ENCODE data around the gene TXNL4B. TPM values are rescaled to one million over a fixed set of nuclear protein-coding genes. Genes with fewer than 3 reads are reported as not detected.

Gene TXNL4B
- total RNA-seq, 1 experiment from 2014 or later: 8.3 TPM

DNA sequence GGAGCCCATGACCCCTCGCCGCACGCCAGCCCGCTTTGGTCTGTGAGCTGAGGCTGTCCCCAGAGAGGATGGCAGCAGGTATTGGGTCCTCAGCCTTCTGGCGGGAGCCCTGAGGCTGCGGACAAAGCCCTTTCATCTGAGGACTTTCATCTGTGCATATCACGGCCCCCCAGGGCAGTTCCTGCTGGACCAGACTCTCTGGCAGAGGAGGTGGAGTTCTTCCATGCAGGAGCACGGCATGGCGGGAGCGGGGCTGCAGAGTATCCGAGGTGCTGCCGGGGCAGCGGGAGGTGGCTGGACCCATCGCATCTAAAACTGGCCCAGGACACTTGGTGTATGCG, 19.0 kb upstream of the TXNL4B start:
- ChIA-PET POLR2A (no interaction called here), CTCF (interaction anchor here (1.4 kb wide), 1 partner anchor 13 kb away, joined by 3 read pairs; no protein-coding TSS in a partner anchor)
- no peaks in the 10 kb centered on the region for H3K4me1 Mint-ChIP-seq
- ATAC-seq (no peak), DNase-seq (ENCODE audit: low spot score) (no peak)
- H3K27ac Mint-ChIP-seq: no peak overlapping the region
- H3K36me3 Mint-ChIP-seq: peaks cover 45% of the 10 kb centered on the region
- TF ChIP-seq AFF4 (CRISPR knock-in tag; IDR thresholded peaks at IDR 0.05; ENCODE audit: borderline replicate concordance) (no peak), CBFB (CRISPR knock-in tag; IDR thresholded peaks at IDR 0.05; ENCODE audit: low read depth) (no peak), NR2C2 (CRISPR knock-in tag; IDR thresholded peaks at IDR 0.05) (no peak), PRRX2 (CRISPR knock-in tag; IDR thresholded peaks at IDR 0.05) (no peak), HMGA2 (CRISPR knock-in tag; IDR thresholded peaks at IDR 0.05) (no peak), NFE2L1 (CRISPR knock-in tag; IDR thresholded peaks at IDR 0.05) (no peak), FOXP4 (CRISPR knock-in tag; IDR thresholded peaks at IDR 0.05) (no peak), ZNF219 (CRISPR knock-in tag; IDR thresholded peaks at IDR 0.05; ENCODE audit: borderline replicate concordance) (no peak)
- no peaks in the 10 kb centered on the region for H3K27me3 Mint-ChIP-seq (ENCODE audit: low read depth)
- H3K4me3 Mint-ChIP-seq: no peak overlapping the region
- no peaks in the 10 kb centered on the region for H3K9me3 Mint-ChIP-seq

DNA sequence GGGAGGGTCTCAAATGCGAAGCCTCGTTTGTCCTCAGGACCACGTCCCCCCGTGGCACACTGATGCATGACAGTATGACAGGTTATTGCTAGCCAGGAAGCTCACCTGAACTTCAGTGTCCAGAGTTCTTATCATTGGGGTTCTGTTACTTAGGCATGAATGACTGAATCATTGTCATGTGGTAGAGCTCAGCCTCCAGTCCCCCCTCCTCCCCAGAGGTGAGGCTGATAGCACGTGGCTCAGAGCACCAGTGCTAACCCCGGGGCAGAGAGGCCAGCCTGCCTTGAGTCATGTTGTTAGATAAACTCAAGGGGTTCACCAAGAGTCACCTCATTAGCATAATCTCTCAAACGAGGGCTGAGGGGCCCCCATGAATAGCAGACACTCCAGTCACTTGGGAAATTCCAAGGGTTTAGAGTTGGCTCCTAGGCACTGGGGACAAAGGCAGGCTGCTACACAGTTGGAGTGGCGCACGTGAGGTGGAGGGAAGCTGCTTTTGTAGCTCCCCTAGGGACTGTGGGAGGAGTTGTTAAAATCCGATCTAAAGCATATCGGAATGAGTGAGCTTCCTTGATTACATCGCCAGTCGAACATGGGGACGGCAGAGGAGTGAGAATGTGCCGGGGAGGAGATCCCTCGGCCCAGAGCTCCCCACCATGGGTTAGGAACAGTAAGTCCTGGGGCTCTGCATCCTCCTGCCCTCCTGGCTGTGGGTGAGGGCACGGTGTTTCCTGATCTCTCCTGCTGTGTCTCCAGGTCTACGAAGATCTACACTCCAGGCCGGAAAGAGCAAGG, 18.4 kb upstream of the TXNL4B start:
- Mint-ChIP-seq H3K9me3 (no peaks in the 10 kb centered on the region), H3K36me3 (peaks cover 51% of the 10 kb centered on the region), H3K4me3 (no peak overlapping the region), H3K27me3 (ENCODE audit: low read depth) (no peaks in the 10 kb centered on the region), H3K4me1 (no peaks in the 10 kb centered on the region), H3K27ac (no peak overlapping the region)
- ChIA-PET CTCF (interaction anchor here (1.4 kb wide), 1 partner anchor 13 kb away, joined by 3 read pairs; no protein-coding TSS in a partner anchor), POLR2A (no interaction called here)
- ATAC-seq: no peak
- no peak for TF ChIP-seq GTF2I (CRISPR knock-in tag; conservative IDR thresholded peaks at IDR 0.05)
- no peak for TF ChIP-seq ZNF121 (CRISPR knock-in tag; IDR thresholded peaks at IDR 0.05)
- TF ChIP-seq AFF4 (CRISPR knock-in tag; IDR thresholded peaks at IDR 0.05; ENCODE audit: borderline replicate concordance): no peak
- TF ChIP-seq JUN (CRISPR knock-in tag; IDR thresholded peaks at IDR 0.05): no peak
- TF ChIP-seq ZNF317 (CRISPR knock-in tag; IDR thresholded peaks at IDR 0.05; ENCODE audit: borderline replicate concordance, low read depth): no peak
- TF ChIP-seq, protein P1, sequence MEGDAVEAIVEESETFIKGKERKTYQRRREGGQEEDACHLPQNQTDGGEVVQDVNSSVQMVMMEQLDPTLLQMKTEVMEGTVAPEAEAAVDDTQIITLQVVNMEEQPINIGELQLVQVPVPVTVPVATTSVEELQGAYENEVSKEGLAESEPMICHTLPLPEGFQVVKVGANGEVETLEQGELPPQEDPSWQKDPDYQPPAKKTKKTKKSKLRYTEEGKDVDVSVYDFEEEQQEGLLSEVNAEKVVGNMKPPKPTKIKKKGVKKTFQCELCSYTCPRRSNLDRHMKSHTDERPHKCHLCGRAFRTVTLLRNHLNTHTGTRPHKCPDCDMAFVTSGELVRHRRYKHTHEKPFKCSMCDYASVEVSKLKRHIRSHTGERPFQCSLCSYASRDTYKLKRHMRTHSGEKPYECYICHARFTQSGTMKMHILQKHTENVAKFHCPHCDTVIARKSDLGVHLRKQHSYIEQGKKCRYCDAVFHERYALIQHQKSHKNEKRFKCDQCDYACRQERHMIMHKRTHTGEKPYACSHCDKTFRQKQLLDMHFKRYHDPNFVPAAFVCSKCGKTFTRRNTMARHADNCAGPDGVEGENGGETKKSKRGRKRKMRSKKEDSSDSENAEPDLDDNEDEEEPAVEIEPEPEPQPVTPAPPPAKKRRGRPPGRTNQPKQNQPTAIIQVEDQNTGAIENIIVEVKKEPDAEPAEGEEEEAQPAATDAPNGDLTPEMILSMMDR (IDR thresholded peaks at IDR 0.05): no peak
- TF ChIP-seq, protein P2, sequence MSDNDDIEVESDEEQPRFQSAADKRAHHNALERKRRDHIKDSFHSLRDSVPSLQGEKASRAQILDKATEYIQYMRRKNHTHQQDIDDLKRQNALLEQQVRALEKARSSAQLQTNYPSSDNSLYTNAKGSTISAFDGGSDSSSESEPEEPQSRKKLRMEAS (CRISPR knock-in tag; IDR thresholded peaks at IDR 0.05): no peak
- no peak for TF ChIP-seq GABPB1 (CRISPR knock-in tag; IDR thresholded peaks at IDR 0.05)
- TF ChIP-seq, protein P3, sequence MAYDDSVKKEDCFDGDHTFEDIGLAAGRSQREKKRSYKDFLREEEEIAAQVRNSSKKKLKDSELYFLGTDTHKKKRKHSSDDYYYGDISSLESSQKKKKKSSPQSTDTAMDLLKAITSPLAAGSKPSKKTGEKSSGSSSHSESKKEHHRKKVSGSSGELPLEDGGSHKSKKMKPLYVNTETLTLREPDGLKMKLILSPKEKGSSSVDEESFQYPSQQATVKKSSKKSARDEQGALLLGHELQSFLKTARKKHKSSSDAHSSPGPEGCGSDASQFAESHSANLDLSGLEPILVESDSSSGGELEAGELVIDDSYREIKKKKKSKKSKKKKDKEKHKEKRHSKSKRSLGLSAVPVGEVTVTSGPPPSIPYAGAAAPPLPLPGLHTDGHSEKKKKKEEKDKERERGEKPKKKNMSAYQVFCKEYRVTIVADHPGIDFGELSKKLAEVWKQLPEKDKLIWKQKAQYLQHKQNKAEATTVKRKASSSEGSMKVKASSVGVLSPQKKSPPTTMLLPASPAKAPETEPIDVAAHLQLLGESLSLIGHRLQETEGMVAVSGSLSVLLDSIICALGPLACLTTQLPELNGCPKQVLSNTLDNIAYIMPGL (CRISPR knock-in tag; IDR thresholded peaks at IDR 0.05): no peak
- no peak for DNase-seq (ENCODE audit: low spot score)

All from WTC11 (cell line).